HG03135 (cell line): ENCODE results near the gene MORC2.

Experiments used
- ATAC-seq: cut with Tn5 transposase; IDR thresholded peaks from one replicate; pipeline ENCODE4 v1.9.1; 2021; ENCODE audit warnings: mild to moderate bottlenecking, moderate library complexity; ENCODE audit not compliant: unreplicated experiment

Gene MORC2

DNA sequence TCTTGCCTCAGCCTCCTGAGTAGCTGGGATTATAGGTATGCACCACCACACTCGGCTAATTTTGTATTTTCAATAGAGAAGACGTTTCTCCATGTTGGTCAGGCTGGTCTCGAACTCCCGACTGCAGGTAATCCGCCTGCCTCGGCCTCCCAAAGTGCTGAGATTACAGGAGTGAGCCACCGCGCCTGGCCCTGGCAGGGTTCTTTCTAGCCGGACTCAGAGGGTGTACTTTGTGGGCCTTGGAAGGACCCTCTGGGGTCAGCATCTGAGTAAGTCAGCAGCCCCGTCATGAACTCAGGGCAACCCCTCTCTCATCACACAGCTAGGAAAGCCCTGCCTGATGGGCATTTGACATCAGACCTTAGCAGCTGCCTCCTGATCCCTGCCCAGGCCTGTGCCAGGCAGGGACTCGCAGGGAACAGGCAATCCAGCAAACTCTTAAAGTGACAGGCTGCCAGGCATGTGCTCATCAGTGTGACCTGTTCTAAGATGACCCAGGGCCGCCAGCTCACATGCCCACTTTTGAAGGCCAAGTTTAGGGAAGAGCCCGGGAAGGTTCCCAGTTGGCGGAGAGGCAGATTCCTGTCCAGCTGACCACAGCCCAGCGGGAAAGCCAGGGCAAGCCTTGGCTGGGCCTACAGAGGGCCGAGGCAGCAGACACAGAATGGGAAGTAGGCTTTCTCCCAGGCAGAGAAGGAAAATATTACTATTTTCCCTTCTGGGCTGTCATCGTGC lies 92.9 kb downstream of the MORC2 start:
- ATAC-seq = no peak
